B cell (primary cell): ENCODE results near the gene ADCY1. TPM values are rescaled to one million over a fixed set of nuclear protein-coding genes. Genes with fewer than 3 reads are reported as not detected.

ENCODE experiments used
- ATAC-seq: fragments of 200-7000 bp; cut with Tn5 transposase; one replicate; pipeline ENCODE4 v1.10.0; 2021; ENCODE audit warnings: low read depth, mild to moderate bottlenecking, moderate number of reproducible peaks, moderate library complexity
- CTCF ChIA-PET: fragments of 350-600 bp; sonication (Branson Sonifier 250); formaldehyde crosslinking; loops from one replicate; lab custom pipeline; 2021; ENCODE audit warnings: antibody characterized with exemption, inconsistent platforms; lab: Charles Lee
- POLR2A ChIA-PET: fragments of 350-600 bp; sonication (Branson Sonifier 250); formaldehyde crosslinking; loops from one replicate; lab custom pipeline; 2021; ENCODE audit warnings: antibody characterized with exemption; lab: Charles Lee
- DNase-seq: peaks from one replicate; pipeline ENCODE4 v3.0.0; 2013
- H2AFZ ChIP-seq: 2 replicates; pipeline ENCODE4 v1.6.1; 2012; ENCODE audit warnings: mild to moderate bottlenecking, low read depth, low read length; ENCODE audit not compliant: insufficient read depth, poor library complexity, severe bottlenecking
- H3K27ac ChIP-seq, 2 donors: 1 replicate in 1 of 2; 2 replicates in 1 of 2; pipeline ENCODE4 v1.5.1; 2012 to 2013; ENCODE audit warnings: low read length in 2 of 2, mild to moderate bottlenecking in 2 of 2, moderate library complexity in 1 of 2
- H3K27me3 ChIP-seq, 4 experiments: fragments of 200-600 bp in 1 of 4; sonication (generic) in 1 of 4; replicated peaks in 1 of 4; 1 replicate in 2 of 4; 2 replicates in 2 of 4; pipeline versions ENCODE4 v1.6.1 to v1.7.0; 2013 to 2016; ENCODE audit warnings: low read length in 3 of 4, mild to moderate bottlenecking in 2 of 4, mixed read lengths in 1 of 4, moderate library complexity in 1 of 4; ENCODE audit not compliant: insufficient read depth in 4 of 4, control insufficient read depth in 3 of 4; ENCODE audit errors: control extremely low read depth in 1 of 4
- H3K36me3 ChIP-seq, 2 experiments: replicated peaks in 1 of 2; 1 replicate in 1 of 2; 2 replicates in 1 of 2; pipeline versions ENCODE4 v1.6.1 to v1.7.1; 2013; ENCODE audit warnings: low read length in 1 of 2; ENCODE audit not compliant: insufficient read depth in 2 of 2, control insufficient read depth in 1 of 2; ENCODE audit errors: control extremely low read depth in 1 of 2, extremely low read depth in 1 of 2
- H3K4me1 ChIP-seq, 2 donors: fragments of 200-600 bp in 1 of 2; sonication (generic) in 1 of 2; 1 replicate in 1 of 2; 2 replicates in 1 of 2; pipeline versions ENCODE4 v1.5.1 to v1.6.1; 2013 to 2017; ENCODE audit warnings: low read length in 2 of 2; ENCODE audit not compliant: control insufficient read depth in 2 of 2, insufficient read depth in 2 of 2
- H3K4me2 ChIP-seq: replicated peaks from 2 replicates; pipeline ENCODE3; 2012; ENCODE audit warnings: mild to moderate bottlenecking, low read depth, low read length; ENCODE audit not compliant: poor library complexity, severe bottlenecking
- H3K4me3 ChIP-seq, 5 experiments: fragments of 200-600 bp in 1 of 5; sonication (generic) in 1 of 5; 1 replicate in 3 of 5; 2 replicates in 2 of 5; pipeline versions ENCODE4 v1.5.1 to v1.7.0; 2011 to 2016; ENCODE audit warnings: low read length in 4 of 5, mild to moderate bottlenecking in 4 of 5, low read depth in 2 of 5, control low read depth in 1 of 5, moderate library complexity in 1 of 5; ENCODE audit not compliant: insufficient read depth in 1 of 5; ENCODE audit errors: control extremely low read depth in 1 of 5, extremely low read depth in 1 of 5
- H3K79me2 ChIP-seq: fragments of 200-600 bp; sonication (generic); one replicate; pipeline ENCODE4 v1.6.0; 2016; ENCODE audit warnings: low read length; ENCODE audit not compliant: control insufficient read depth, insufficient read depth
- H3K9ac ChIP-seq: fragments of 200-600 bp; sonication (generic); 2 replicates; pipeline ENCODE4 v1.6.1; 2017; ENCODE audit warnings: mild to moderate bottlenecking, low read length, moderate library complexity
- H3K9me3 ChIP-seq, 3 donors: one replicate each; pipeline versions ENCODE4 v1.6.1 to v1.7.1; 2013; ENCODE audit warnings: low read length in 2 of 3; ENCODE audit not compliant: control insufficient read depth in 2 of 3, insufficient read depth in 1 of 3; ENCODE audit errors: control extremely low read depth in 1 of 3
- H4K20me1 ChIP-seq: 2 replicates; pipeline ENCODE4 v1.6.0; 2012; ENCODE audit warnings: mild to moderate bottlenecking, low read length; ENCODE audit not compliant: insufficient read depth, control insufficient read depth, poor library complexity, severe bottlenecking
- H3K27ac Mint-ChIP-seq: one replicate; pipeline ENCODE4 v1.8.0; 2021; ENCODE audit warnings: mixed read lengths
- H3K27me3 Mint-ChIP-seq: one replicate; pipeline ENCODE4 v1.8.0; 2021; ENCODE audit warnings: mixed read lengths
- H3K4me1 Mint-ChIP-seq: one replicate; pipeline ENCODE4 v1.8.0; 2021; ENCODE audit warnings: mixed read lengths
- H3K4me3 Mint-ChIP-seq: one replicate; pipeline ENCODE4 v1.8.0; 2021; ENCODE audit warnings: mixed read lengths
- H3K9me3 Mint-ChIP-seq: one replicate; pipeline ENCODE4 v1.8.0; 2022; ENCODE audit warnings: mixed read lengths; ENCODE audit not compliant: insufficient read depth
- CTCF ChIP-seq: fragments of 200-600 bp; IDR thresholded peaks from one replicate; pipeline ENCODE4 v1.8.0; 2022; ENCODE audit warnings: antibody characterized with exemption, mild to moderate bottlenecking
- EZH2 ChIP-seq: IDR thresholded peaks from 2 replicates; pipeline ENCODE4 v1.6.1; 2012; ENCODE audit warnings: borderline replicate concordance, low read depth, mild to moderate bottlenecking, moderate library complexity, low read length; ENCODE audit not compliant: insufficient read depth, poor library complexity, severe bottlenecking
- WGBS: methylation state at CpG from one replicate; pipeline ENCODE4 v1.1.5; 2013; ENCODE audit warnings: missing lambda C conversion rate; ENCODE audit not compliant: insufficient coverage; 5-methylcytosine and 5-hydroxymethylcytosine counted together
- intact Hi-C: fragments of 100-400 bp; cut with micrococcal nuclease; formaldehyde crosslinking; loops from one replicate; pipeline ENCODE4 v1.10.0; 2022
- polyA plus RNA-seq: library from polyadenylated mRNA; depleted of rRNA; stranded (reverse); fragments of >200 nt; gene quantifications from 2 replicates; pipeline ENCODE4 v1.2.3, GENCODE V29; 2012
- total RNA-seq, 2 donors: library from RNA; stranded (reverse); fragments of 120-200 nt in 1 of 2; gene quantifications; 1 replicate in 1 of 2; 2 replicates in 1 of 2; pipeline versions ENCODE4 v1.2.3 to v1.2.4, GENCODE V29; 2013 to 2022

The ADCY1 gene
- total and polyA plus RNA-seq, 2 donors (not counting 1 experiment from before 2014, with no cell fraction given), result 0.05 to 0.12 TPM

- no peaks in the 10 kb centered on the region for H3K9me3 ChIP-seq
- peaks cover 15% of the 10 kb centered on the region for H3K27me3 Mint-ChIP-seq
- H2AFZ ChIP-seq, result no peak overlapping the region
- H3K4me3 ChIP-seq, result no peak overlapping the region
- POLR2A ChIA-PET, result no interaction called here
- whole genome bisulfite sequencing, result 96% methylated on average over 4 of the region's 6 CpGs
- H3K27ac Mint-ChIP-seq, result no peak overlapping the region
- no peaks in the 10 kb centered on the region for H3K79me2 ChIP-seq
- ATAC-seq (no peak), DNase-seq (no peak)
- no peaks in the 10 kb centered on the region for H3K4me1 ChIP-seq
- H3K9me3 Mint-ChIP-seq, result peaks cover 2% of the 10 kb centered on the region
- peaks cover 0 to 10% (median 2%) of the 10 kb centered on the region in 4 experiments for H3K27me3 ChIP-seq
- H3K27ac ChIP-seq, result no peak overlapping the region
- H4K20me1 ChIP-seq, result no peaks in the 10 kb centered on the region
- intact Hi-C loops, result no loop called here
- no peaks in the 10 kb centered on the region for H3K4me1 Mint-ChIP-seq
- CTCF ChIA-PET, result no interaction called here
- no peak overlapping the region for H3K9ac ChIP-seq
- no peaks in the 10 kb centered on the region for H3K36me3 ChIP-seq
- no peak for TF ChIP-seq EZH2
- TF ChIP-seq CTCF, result no peak
- H3K4me3 Mint-ChIP-seq, result no peak overlapping the region
- no peak overlapping the region for H3K4me2 ChIP-seq
These were observed 106.6 kb downstream of the ADCY1 start for GRCh38 chr7:45680776-45681175.

- H3K27ac ChIP-seq, result no peak overlapping the region
- H3K4me3 ChIP-seq, result no peak overlapping the region
- Mint-ChIP-seq H3K27ac (no peak overlapping the region), H3K27me3 (peaks cover 10% of the 10 kb centered on the region), H3K4me1 (no peaks in the 10 kb centered on the region), H3K9me3 (no peaks in the 10 kb centered on the region), H3K4me3 (no peak overlapping the region)
- ATAC-seq (no peak), DNase-seq (no peak)
- intact Hi-C loops, result no loop called here
- H3K36me3 ChIP-seq, result no peaks in the 10 kb centered on the region
- H4K20me1 ChIP-seq, result no peaks in the 10 kb centered on the region
- no peak for TF ChIP-seq EZH2
- TF ChIP-seq CTCF, result no peak
- ChIA-PET POLR2A (no interaction called here), CTCF (no interaction called here)
- 94% methylated on average over 13 of the region's 13 CpGs for WGBS
- no peak overlapping the region for H3K9ac ChIP-seq
- H3K4me1 ChIP-seq, result no peaks in the 10 kb centered on the region
- H3K4me2 ChIP-seq, result no peak overlapping the region
- H3K27me3 ChIP-seq, result peaks cover 0 to 10% (median 2%) of the 10 kb centered on the region in 4 experiments
- no peak overlapping the region for H2AFZ ChIP-seq
- H3K9me3 ChIP-seq, result no peaks in the 10 kb centered on the region
- H3K79me2 ChIP-seq, result no peaks in the 10 kb centered on the region
These were observed 107.6 kb downstream of the ADCY1 start for GRCh38 chr7:45681596-45682357.
